HG02840 (cell line): ENCODE measurements around the gene MICOS13.
"Not testable (repeated sequence)": the region's sequence is repeated elsewhere in the genome, so short reads cannot be mapped to it uniquely, and the experiment has no call there.

Source experiments
- ATAC-seq: cut with Tn5 transposase; IDR thresholded peaks from one replicate; pipeline ENCODE4 v1.9.1; 2021; ENCODE audit warnings: mild to moderate bottlenecking, moderate library complexity, moderate number of reproducible peaks; ENCODE audit not compliant: unreplicated experiment, low FRiP score

The MICOS13 gene

GRCh38 chr19:5702053-5702410 lies 21.7 kb upstream of the MICOS13 start:
- not testable (repeated sequence) for ATAC-seq

- ATAC-seq = no peak
Measured at GRCh38 chr19:5700455-5701092, 20.3 kb upstream of the MICOS13 start.

- ATAC-seq = no peak
Measured at GRCh38 chr19:5698635-5699422, 18.5 kb upstream of the MICOS13 start.

- no peak for ATAC-seq
Measured at GRCh38 chr19:5697890-5698634, 17.7 kb upstream of the MICOS13 start.

GRCh38 chr19:5697022-5697889 lies 16.9 kb upstream of the MICOS13 start:
- no peak for ATAC-seq

- no peak for ATAC-seq
Measured at GRCh38 chr19:5696196-5697021, 16.1 kb upstream of the MICOS13 start.

DNA sequence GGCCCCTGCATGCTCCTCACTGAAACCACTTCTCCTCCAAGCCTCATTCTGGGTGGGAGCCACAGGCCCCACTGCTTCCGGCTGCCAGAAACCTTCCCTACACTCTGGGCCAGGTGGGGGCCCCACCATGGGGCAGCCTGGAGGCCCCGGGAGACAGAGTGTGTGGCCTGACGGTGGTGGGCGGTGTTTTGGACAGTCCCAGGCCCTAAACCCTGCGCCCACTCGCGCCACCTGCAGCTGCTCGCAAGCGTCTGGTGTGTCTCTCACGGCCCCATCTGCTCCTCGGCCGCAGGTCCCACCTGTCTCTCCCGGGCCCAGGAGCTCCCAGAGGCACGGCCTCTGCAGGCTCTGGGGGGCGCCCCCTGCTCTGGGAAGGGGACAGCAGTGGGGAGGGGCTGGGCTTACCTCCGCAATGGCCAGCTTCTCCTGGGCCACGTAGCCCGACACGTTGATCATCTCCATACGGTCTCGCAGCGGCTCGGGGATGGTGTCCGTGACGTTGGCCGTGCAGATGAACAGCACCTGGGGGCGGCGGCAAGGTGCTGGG lies 15.4 kb upstream of the MICOS13 start:
- no peak for ATAC-seq

DNA sequence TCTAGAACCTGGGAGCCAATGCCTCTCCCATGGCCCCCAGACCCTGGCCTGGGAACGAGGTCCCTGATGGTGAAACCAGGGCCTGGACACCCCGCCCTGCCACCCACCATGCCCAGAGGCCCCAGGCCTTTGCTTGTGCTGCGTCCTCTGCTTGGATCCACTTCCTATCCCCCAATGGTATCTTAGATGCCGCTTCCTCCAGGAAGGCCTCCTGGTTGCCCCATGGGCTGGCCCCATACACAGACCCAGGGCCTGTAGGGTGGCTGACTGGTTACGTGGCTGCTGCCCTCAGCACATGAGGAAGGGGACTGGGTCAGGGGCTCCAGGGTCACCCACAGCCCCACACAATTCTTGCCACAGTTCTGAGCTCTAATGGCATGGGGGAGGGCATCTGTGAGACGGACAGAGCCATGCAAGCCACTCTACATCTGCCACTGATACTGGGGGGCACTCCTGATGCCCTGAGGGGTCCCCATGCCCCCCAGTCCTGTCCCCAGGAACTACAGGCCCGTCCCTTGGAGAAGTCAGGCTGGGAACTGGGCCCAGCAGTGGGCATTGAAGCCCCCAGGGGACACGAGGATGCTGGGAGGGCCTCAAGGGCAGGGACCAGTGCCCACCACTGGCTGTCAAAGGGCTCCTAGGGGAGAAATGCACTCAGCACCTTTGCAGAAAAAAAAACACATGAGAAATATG lies 14.8 kb upstream of the MICOS13 start:
- ATAC-seq = no peak

GRCh38 chr19:5694167-5694955 lies 14.0 kb upstream of the MICOS13 start:
- no peak for ATAC-seq

DNA sequence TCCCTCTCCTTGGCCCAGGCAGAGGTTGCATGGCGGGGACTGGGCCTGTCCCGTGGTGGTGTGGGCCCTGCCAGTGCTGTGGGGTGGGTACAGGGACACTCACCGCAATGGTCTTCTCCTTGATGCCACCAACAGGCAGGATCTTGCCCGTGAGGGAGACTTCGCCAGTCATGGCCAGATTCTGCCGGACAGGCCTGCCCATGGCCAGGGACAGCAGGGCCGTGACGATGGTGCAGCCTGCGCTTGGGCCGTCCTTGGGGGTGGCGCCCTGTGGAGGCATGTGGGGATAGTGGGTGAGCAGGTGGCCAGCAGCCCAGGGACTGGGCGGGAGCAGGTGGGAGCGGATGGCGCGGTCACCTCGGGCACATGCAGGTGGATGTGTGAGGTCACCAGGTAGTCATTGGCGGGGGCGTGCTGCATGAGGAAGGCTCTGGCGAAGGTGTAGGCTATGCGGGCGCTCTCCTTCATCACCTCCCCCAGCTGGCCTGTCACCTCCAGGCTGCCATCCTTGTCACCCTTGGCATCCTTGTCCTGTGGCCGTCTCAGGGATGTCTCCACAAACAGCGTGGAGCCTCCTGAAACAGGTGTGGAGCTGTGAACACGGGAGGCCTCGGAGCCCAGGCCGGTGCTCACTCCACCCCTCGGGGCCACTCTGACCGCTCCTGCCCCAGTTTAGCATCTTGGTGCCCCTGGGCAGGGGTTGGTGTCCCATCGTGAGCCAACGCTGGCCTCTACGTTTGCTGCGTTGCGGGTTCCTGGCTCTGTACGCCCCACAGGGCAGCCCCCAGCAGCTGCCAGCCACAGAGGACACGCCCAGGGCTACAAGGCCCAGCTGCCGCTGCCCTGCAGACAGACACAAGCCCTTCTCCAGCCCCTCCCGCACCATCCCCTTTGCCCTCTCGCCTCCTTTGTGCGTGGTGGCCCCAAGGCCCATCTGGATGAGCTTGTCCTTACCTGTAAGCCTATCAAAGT lies 13.2 kb upstream of the MICOS13 start:
- ATAC-seq = no peak

DNA sequence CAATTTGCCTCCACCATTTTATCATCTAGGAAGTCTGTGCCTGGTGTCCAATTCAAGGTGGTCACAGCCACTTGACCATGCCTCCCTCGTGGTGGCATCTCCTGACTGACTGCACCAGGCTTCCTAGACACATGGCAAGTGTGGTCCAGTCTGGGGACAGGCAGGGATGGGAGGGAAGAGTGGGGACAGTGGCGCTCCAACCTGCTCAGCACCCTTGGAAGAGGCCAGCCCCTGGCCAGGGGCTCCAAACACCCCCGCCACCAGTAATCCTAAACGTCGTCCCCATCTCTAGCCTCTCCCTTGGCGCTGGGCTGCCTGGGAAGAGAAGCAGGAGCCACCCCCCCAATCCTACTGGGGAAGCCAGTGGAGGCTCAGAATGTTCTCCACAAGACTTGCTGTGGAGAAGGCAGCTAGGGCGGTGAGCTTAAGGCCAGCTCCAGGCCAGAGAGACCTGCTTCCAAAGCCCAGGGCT lies 12.4 kb upstream of the MICOS13 start:
- ATAC-seq = no peak

GRCh38 chr19:5691822-5692722 lies 11.8 kb upstream of the MICOS13 start:
- ATAC-seq = no peak

- ATAC-seq = no peak
Measured at GRCh38 chr19:5690955-5691821, 10.9 kb upstream of the MICOS13 start.

- peak; percentile 44 for ATAC-seq
Measured at GRCh38 chr19:5690125-5690954, 10.0 kb upstream of the MICOS13 start, which contains the start of gene RPL36. RPL36 (plus strand) TSS chr19:5690295; CDS start chr19:5690508, 213 bp downstream.
